Astrocyte (in vitro differentiated cells and primary cell): ENCODE data around the gene ITGA3. TPM values are rescaled to one million over a fixed set of nuclear protein-coding genes. Genes with fewer than 3 reads are reported as not detected.

Source experiments
- DNase-seq: peaks from one replicate; pipeline ENCODE4 v3.0.0-alpha.2; 2010; ENCODE audit warnings: low read depth
- FAIRE-seq: peaks from 2 replicates; lab custom pipeline; 2011; peaks lifted over from hg19 to GRCh38; lab: Jason Lieb, UNC
- H2AFZ ChIP-seq: 2 replicates; pipeline ENCODE4 v1.6.0; 2012; ENCODE audit warnings: low read depth, low read length, inconsistent platforms
- H3K27ac ChIP-seq: 2 replicates; pipeline ENCODE4 v1.5.1; 2011; ENCODE audit warnings: low read depth, low read length, inconsistent platforms
- H3K27me3 ChIP-seq: 2 replicates; pipeline ENCODE4 v1.6.0; 2011; ENCODE audit warnings: low read length, inconsistent platforms; ENCODE audit not compliant: insufficient read depth
- H3K36me3 ChIP-seq: 2 replicates; pipeline ENCODE4 v1.5.1; 2011; ENCODE audit warnings: low read length, inconsistent platforms; ENCODE audit not compliant: insufficient read depth
- H3K4me1 ChIP-seq: 2 replicates; pipeline ENCODE4 v1.5.1; 2011; ENCODE audit warnings: low read length, inconsistent platforms; ENCODE audit not compliant: insufficient read depth
- H3K4me2 ChIP-seq: 2 replicates; pipeline ENCODE4 v1.6.0; 2012; ENCODE audit warnings: low read length, inconsistent platforms
- H3K4me3 ChIP-seq: 2 replicates; pipeline ENCODE4 v1.5.1; 2011; ENCODE audit warnings: low read depth, mild to moderate bottlenecking, low read length, inconsistent platforms; ENCODE audit not compliant: insufficient read depth
- H3K79me2 ChIP-seq: 2 replicates; pipeline ENCODE4 v1.6.0; 2012; ENCODE audit warnings: mild to moderate bottlenecking, low read length, inconsistent platforms; ENCODE audit not compliant: insufficient read depth
- H3K9ac ChIP-seq: 2 replicates; pipeline ENCODE4 v1.6.0; 2012; ENCODE audit warnings: mild to moderate bottlenecking, low read length, inconsistent platforms
- H3K9me3 ChIP-seq: 2 replicates; pipeline ENCODE4 v1.5.1; 2012; ENCODE audit warnings: low read depth, mild to moderate bottlenecking, low read length, inconsistent platforms; ENCODE audit not compliant: insufficient read depth
- H4K20me1 ChIP-seq: 2 replicates; pipeline ENCODE4 v1.6.0; 2012; ENCODE audit warnings: low read length, inconsistent platforms; ENCODE audit not compliant: insufficient read depth
- H3K27ac Mint-ChIP-seq: one replicate; pipeline ENCODE4 v1.8.0; 2021; ENCODE audit warnings: mild to moderate bottlenecking, mixed read lengths; ENCODE audit not compliant: unreplicated experiment
- H3K27me3 Mint-ChIP-seq: one replicate; pipeline ENCODE4 v1.8.0; 2021; ENCODE audit warnings: low read depth, mixed read lengths; ENCODE audit not compliant: unreplicated experiment
- H3K36me3 Mint-ChIP-seq: one replicate; pipeline ENCODE4 v1.8.0; 2021; ENCODE audit warnings: low read depth, mixed read lengths; ENCODE audit not compliant: unreplicated experiment
- H3K4me1 Mint-ChIP-seq: one replicate; pipeline ENCODE4 v1.8.0; 2021; ENCODE audit warnings: low read depth, mixed read lengths; ENCODE audit not compliant: unreplicated experiment
- H3K4me3 Mint-ChIP-seq: one replicate; pipeline ENCODE4 v1.8.0; 2021; ENCODE audit warnings: mild to moderate bottlenecking, moderate library complexity, mixed read lengths; ENCODE audit not compliant: unreplicated experiment
- H3K9me3 Mint-ChIP-seq: one replicate; pipeline ENCODE4 v1.8.0; 2021; ENCODE audit warnings: mild to moderate bottlenecking, mixed read lengths; ENCODE audit not compliant: unreplicated experiment
- EZH2 ChIP-seq: IDR thresholded peaks from 2 replicates; pipeline ENCODE4 v1.6.1; 2012; ENCODE audit warnings: mild to moderate bottlenecking, low read length, inconsistent platforms; ENCODE audit not compliant: insufficient read depth
- total RNA-seq: library from RNA; stranded (reverse); gene quantifications from 2 replicates; pipeline ENCODE4 v1.2.1, GENCODE V29; 2021
- TF ChIP-seq, protein P1 (sequence below): IDR thresholded peaks from 2 replicates; pipeline ENCODE4 v1.5.1; 2011; ENCODE audit warnings: low read depth, mild to moderate bottlenecking, inconsistent platforms, low read length, moderate library complexity; ENCODE audit not compliant: insufficient read depth

ITGA3 gene
- total RNA-seq, 1 donor from 2014 or later: 319 TPM

GRCh38 chr17:50102164-50102991 lies 46.5 kb downstream of the ITGA3 start:
- TF ChIP-seq, protein P1, sequence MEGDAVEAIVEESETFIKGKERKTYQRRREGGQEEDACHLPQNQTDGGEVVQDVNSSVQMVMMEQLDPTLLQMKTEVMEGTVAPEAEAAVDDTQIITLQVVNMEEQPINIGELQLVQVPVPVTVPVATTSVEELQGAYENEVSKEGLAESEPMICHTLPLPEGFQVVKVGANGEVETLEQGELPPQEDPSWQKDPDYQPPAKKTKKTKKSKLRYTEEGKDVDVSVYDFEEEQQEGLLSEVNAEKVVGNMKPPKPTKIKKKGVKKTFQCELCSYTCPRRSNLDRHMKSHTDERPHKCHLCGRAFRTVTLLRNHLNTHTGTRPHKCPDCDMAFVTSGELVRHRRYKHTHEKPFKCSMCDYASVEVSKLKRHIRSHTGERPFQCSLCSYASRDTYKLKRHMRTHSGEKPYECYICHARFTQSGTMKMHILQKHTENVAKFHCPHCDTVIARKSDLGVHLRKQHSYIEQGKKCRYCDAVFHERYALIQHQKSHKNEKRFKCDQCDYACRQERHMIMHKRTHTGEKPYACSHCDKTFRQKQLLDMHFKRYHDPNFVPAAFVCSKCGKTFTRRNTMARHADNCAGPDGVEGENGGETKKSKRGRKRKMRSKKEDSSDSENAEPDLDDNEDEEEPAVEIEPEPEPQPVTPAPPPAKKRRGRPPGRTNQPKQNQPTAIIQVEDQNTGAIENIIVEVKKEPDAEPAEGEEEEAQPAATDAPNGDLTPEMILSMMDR: no peak
- TF ChIP-seq EZH2: no peak
- no peak for FAIRE-seq

GRCh38 chr17:50103252-50103651 lies 47.3 kb downstream of the ITGA3 start:
- Histone ChIP-seq H2AFZ (no peak overlapping the region), H3K27ac (no peak overlapping the region), H3K9ac (no peak overlapping the region), H4K20me1 (peaks cover 36% of the 10 kb centered on the region), H3K36me3 (no peaks in the 10 kb centered on the region), H3K4me1 (peaks cover 21% of the 10 kb centered on the region), H3K9me3 (no peaks in the 10 kb centered on the region), H3K4me2 (no peak overlapping the region), H3K27me3 (no peaks in the 10 kb centered on the region), H3K4me3 (no peak overlapping the region), H3K79me2 (no peaks in the 10 kb centered on the region)
- DNase-seq: no peak
- FAIRE-seq: no peak
- Mint-ChIP-seq H3K36me3 (peaks cover 22% of the 10 kb centered on the region), H3K4me1 (peaks cover 22% of the 10 kb centered on the region), H3K4me3 (no peak overlapping the region), H3K27ac (no peak overlapping the region), H3K27me3 (peaks cover 2% of the 10 kb centered on the region), H3K9me3 (no peaks in the 10 kb centered on the region)
- TF ChIP-seq EZH2: no peak
- TF ChIP-seq, protein P1: no peak

More at GRCh38 chr17:50102164-50102991, 46.5 kb downstream of the ITGA3 start:
- no peak overlapping the region for H3K27ac ChIP-seq
- peaks cover 2% of the 10 kb centered on the region for H3K27me3 Mint-ChIP-seq
- H3K4me3 Mint-ChIP-seq: no peak overlapping the region
- no peak for DNase-seq
- peaks cover 14% of the 10 kb centered on the region for H3K4me1 ChIP-seq
- peaks cover 36% of the 10 kb centered on the region for H4K20me1 ChIP-seq
- H3K9ac ChIP-seq: no peak overlapping the region
- H2AFZ ChIP-seq: no peak overlapping the region
- H3K36me3 ChIP-seq: no peaks in the 10 kb centered on the region
- H3K4me3 ChIP-seq: no peak overlapping the region
- H3K4me2 ChIP-seq: no peak overlapping the region
- no peak overlapping the region for H3K27ac Mint-ChIP-seq
- no peaks in the 10 kb centered on the region for H3K79me2 ChIP-seq
- no peaks in the 10 kb centered on the region for H3K9me3 ChIP-seq
- no peaks in the 10 kb centered on the region for H3K27me3 ChIP-seq
- H3K36me3 Mint-ChIP-seq: peaks cover 15% of the 10 kb centered on the region
- H3K4me1 Mint-ChIP-seq: peaks cover 16% of the 10 kb centered on the region
- no peaks in the 10 kb centered on the region for H3K9me3 Mint-ChIP-seq

GRCh38 chr17:50103941-50104340 lies 48.0 kb downstream of the ITGA3 start:
- TF ChIP-seq EZH2: no peak
- TF ChIP-seq, protein P1: no peak
- no peak overlapping the region for H3K4me2 ChIP-seq
- H3K79me2 ChIP-seq: no peaks in the 10 kb centered on the region
- H3K4me1 Mint-ChIP-seq: peaks cover 20% of the 10 kb centered on the region
- FAIRE-seq: no peak
- H3K4me1 ChIP-seq: peaks cover 21% of the 10 kb centered on the region
- H3K9me3 Mint-ChIP-seq: no peaks in the 10 kb centered on the region
- H3K9me3 ChIP-seq: no peaks in the 10 kb centered on the region
- peaks cover 36% of the 10 kb centered on the region for H4K20me1 ChIP-seq
- no peak overlapping the region for H3K4me3 Mint-ChIP-seq
- H3K27ac ChIP-seq: no peak overlapping the region
- H3K9ac ChIP-seq: no peak overlapping the region
- no peaks in the 10 kb centered on the region for H3K27me3 ChIP-seq
- H3K36me3 ChIP-seq: no peaks in the 10 kb centered on the region
- peaks cover 2% of the 10 kb centered on the region for H3K27me3 Mint-ChIP-seq
- H3K36me3 Mint-ChIP-seq: peaks cover 21% of the 10 kb centered on the region
- H3K4me3 ChIP-seq: no peak overlapping the region
- no peak for DNase-seq
- no peak overlapping the region for H3K27ac Mint-ChIP-seq
- no peak overlapping the region for H2AFZ ChIP-seq
